A549 treated with dexamethasone at 1 μM for 4 hours (cell line): ENCODE data around the gene GLUD2. TPM values are rescaled to one million over a fixed set of nuclear protein-coding genes. Genes with fewer than 3 reads are reported as not detected.

Experiments
- total RNA-seq: library from RNA; stranded (reverse); fragments of 200-300 nt; extraction: Qiagen RNA extraction; gene quantifications from 5 replicates; pipeline ENCODE4 v1.2.3, GENCODE V29; 2022

Gene GLUD2
- total RNA-seq = 1.8 to 2.4 TPM (median 2.0 TPM) in 5 replicates

DNA sequence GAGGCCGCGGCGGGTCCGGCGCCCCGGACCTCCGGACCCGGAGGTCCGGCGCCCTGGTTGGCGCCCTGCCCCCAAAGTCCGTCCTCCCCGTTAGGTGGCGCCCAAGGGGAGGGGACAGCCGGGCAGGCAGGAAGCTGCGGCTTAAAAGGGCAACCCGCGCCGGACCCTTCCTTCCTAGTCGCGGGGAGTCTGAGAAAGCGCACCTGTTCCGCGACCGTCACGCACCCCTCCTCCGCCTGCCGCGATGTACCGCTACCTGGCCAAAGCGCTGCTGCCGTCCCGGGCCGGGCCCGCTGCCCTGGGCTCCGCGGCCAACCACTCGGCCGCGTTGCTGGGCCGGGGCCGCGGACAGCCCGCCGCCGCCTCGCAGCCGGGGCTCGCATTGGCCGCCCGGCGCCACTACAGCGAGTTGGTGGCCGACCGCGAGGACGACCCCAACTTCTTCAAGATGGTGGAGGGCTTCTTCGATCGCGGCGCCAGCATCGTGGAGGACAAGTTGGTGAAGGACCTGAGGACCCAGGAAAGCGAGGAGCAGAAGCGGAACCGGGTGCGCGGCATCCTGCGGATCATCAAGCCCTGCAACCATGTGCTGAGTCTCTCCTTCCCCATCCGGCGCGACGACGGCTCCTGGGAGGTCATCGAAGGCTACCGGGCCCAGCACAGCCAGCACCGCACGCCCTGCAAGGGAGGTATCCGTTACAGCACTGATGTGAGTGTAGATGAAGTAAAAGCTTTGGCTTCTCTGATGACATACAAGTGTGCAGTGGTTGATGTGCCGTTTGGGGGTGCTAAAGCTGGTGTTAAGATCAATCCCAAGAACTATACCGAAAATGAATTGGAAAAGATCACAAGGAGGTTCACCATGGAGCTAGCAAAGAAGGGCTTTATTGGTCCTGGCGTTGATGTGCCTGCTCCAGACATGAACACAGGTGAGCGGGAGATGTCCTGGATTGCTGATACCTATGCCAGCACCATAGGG, at the start of gene GLUD2:
Gene GLUD2 (plus strand): TSS at position 170 of the 979 bp plus-strand sequence. CDS start 75 bp downstream, at position 245.

Other genes starting within 250 kb of the GLUD2 start
- not detected in 5 replicates for gene CT47B1, start 171.7 kb upstream of the GLUD2 start, total RNA-seq
- gene CT47A11, start 110.5 kb upstream of the GLUD2 start, total RNA-seq = not detected in 5 replicates
- gene CT47A10, start 105.6 kb upstream of the GLUD2 start, total RNA-seq = not detected in 5 replicates
- not detected in 5 replicates for gene CT47A9, start 100.7 kb upstream of the GLUD2 start, total RNA-seq
- gene CT47A8, start 95.9 kb upstream of the GLUD2 start, total RNA-seq = not detected in 5 replicates
- not detected in 5 replicates for gene CT47A7, start 91.0 kb upstream of the GLUD2 start, total RNA-seq
- gene CT47A6, start 86.1 kb upstream of the GLUD2 start, total RNA-seq = not detected in 5 replicates
- gene CT47A5, start 81.3 kb upstream of the GLUD2 start, total RNA-seq = not detected in 5 replicates
- not detected in 5 replicates for gene CT47A4, start 76.4 kb upstream of the GLUD2 start, total RNA-seq
- gene CT47A3, start 71.5 kb upstream of the GLUD2 start, total RNA-seq = not detected in 5 replicates
- gene CT47A2, start 66.7 kb upstream of the GLUD2 start, total RNA-seq = not detected in 5 replicates
- not detected in 5 replicates for gene CT47A1, start 61.9 kb upstream of the GLUD2 start, total RNA-seq